ENCODE results near the gene BAHCC1. TPM values are rescaled to one million over a fixed set of nuclear protein-coding genes. Genes with fewer than 3 reads are reported as not detected.

BAHCC1 gene
- total RNA-seq, 6 donors from 2014 or later: 8.2 to 81.7 (median 21.0) TPM

- Histone ChIP-seq H3K4me3 (no peak overlapping the region), H3K27ac (no peak overlapping the region), H3K27me3 (peaks cover 0 to 3% (median under 1%) of the 10 kb centered on the region in 4 donors), H3K36me3 (no peaks in the 10 kb centered on the region), H3K4me1 (peaks cover 31 to 48% (median 39%) of the 10 kb centered on the region in 4 donors), H3K9me3 (no peaks in the 10 kb centered on the region)
- TF ChIP-seq POLR2A (IDR thresholded peaks at IDR 0.05) (no peak), POLR2AphosphoS5 (IDR thresholded peaks at IDR 0.05) (no peak), CTCF (IDR thresholded peaks at IDR 0.05) (no peak), EP300 (IDR thresholded peaks at IDR 0.05) (no peak)
- DNase-seq (peak in 1 of 2 donors; percentile 58), ATAC-seq (ENCODE audit: low FRiP score in 2 of 2) (no peak)
- 88 to 93% methylated on average over 23 to 30 of the region's 32 CpGs for WGBS, 2 donors
Measured at GRCh38 chr17:81368161-81369022, 26.9 kb upstream of the BAHCC1 start.

GRCh38 chr17:81370294-81370693 lies 25.0 kb upstream of the BAHCC1 start:
- ATAC-seq (ENCODE audit: low FRiP score in 2 of 2): no peak
- peaks cover 23 to 32% (median 27%) of the 10 kb centered on the region in 4 donors for H3K4me1 ChIP-seq
- no peaks in the 10 kb centered on the region for H3K36me3 ChIP-seq
- H3K27ac ChIP-seq: no peak overlapping the region
- H3K9me3 ChIP-seq: no peaks in the 10 kb centered on the region
- H3K4me3 ChIP-seq: no peak overlapping the region
- DNase-seq: no peak
- TF ChIP-seq POLR2A (IDR thresholded peaks at IDR 0.05) (no peak), EP300 (IDR thresholded peaks at IDR 0.05) (no peak), CTCF (IDR thresholded peaks at IDR 0.05) (no peak), POLR2AphosphoS5 (IDR thresholded peaks at IDR 0.05) (no peak)
- 89 to 90% methylated on average over 5 of the region's 5 CpGs for WGBS, 2 donors
- peaks cover 0 to 3% (median 0%) of the 10 kb centered on the region in 4 donors for H3K27me3 ChIP-seq

GRCh38 chr17:81371910-81372760 lies 23.1 kb upstream of the BAHCC1 start:
- peak in 2 of 6 experiments; percentile 42 to 60 for TF ChIP-seq CTCF (IDR thresholded peaks at IDR 0.05)
- TF ChIP-seq POLR2AphosphoS5 (IDR thresholded peaks at IDR 0.05): peak in 1 of 2 donors; percentile 49
- TF ChIP-seq EP300 (IDR thresholded peaks at IDR 0.05): no peak
- no peak for TF ChIP-seq POLR2A (IDR thresholded peaks at IDR 0.05)
- 75 to 79% methylated on average over 8 to 17 of the region's 22 CpGs for WGBS, 2 donors

GRCh38 chr17:81373536-81374160 lies 21.6 kb upstream of the BAHCC1 start:
- 76 to 82% methylated on average over 14 to 24 of the region's 24 CpGs for WGBS, 2 donors
- TF ChIP-seq POLR2A (IDR thresholded peaks at IDR 0.05): no peak
- no peak for TF ChIP-seq CTCF (IDR thresholded peaks at IDR 0.05)
- no peak for TF ChIP-seq EP300 (IDR thresholded peaks at IDR 0.05)
- TF ChIP-seq POLR2AphosphoS5 (IDR thresholded peaks at IDR 0.05): no peak
- H3K9me3 ChIP-seq: no peaks in the 10 kb centered on the region
- no peaks in the 10 kb centered on the region for H3K36me3 ChIP-seq
- H3K4me1 ChIP-seq: peaks cover 10 to 19% (median 15%) of the 10 kb centered on the region in 4 donors
- peak; percentile 2 to 41 for ATAC-seq (ENCODE audit: low FRiP score in 2 of 2)
- no peaks in the 10 kb centered on the region for H3K27me3 ChIP-seq
- DNase-seq: peak in 1 of 2 donors; percentile 76
- H3K27ac ChIP-seq: peak overlapping the region in 1 of 4 donors; percentile 16
- H3K4me3 ChIP-seq: no peak overlapping the region

More at GRCh38 chr17:81371910-81372760, 23.1 kb upstream of the BAHCC1 start:
- H3K4me1 ChIP-seq: peaks cover 10 to 19% (median 15%) of the 10 kb centered on the region in 4 donors
- H3K36me3 ChIP-seq: no peaks in the 10 kb centered on the region
- H3K27ac ChIP-seq: peak overlapping the region; percentile 53 to 81 (median 55)
- DNase-seq (peak; percentile 58 to 68), ATAC-seq (ENCODE audit: low FRiP score in 2 of 2) (peak; percentile 57 to 79)
- H3K4me3 ChIP-seq: no peak overlapping the region
- no peaks in the 10 kb centered on the region for H3K9me3 ChIP-seq
- no peaks in the 10 kb centered on the region for H3K27me3 ChIP-seq
